HG03342 (cell line): ENCODE results near the gene GRIA4.
A peak's percentile ranks its signal among the peaks of the same experiment; 100 is the strongest.

ENCODE experiments used
- ATAC-seq: cut with Tn5 transposase; IDR thresholded peaks from one replicate; pipeline ENCODE4 v1.9.1; 2021; ENCODE audit warnings: mild to moderate bottlenecking, moderate library complexity; ENCODE audit not compliant: unreplicated experiment

The GRIA4 gene

GRCh38 chr11:105911454-105911853 is 301.6 kb downstream of the GRIA4 start:
- no peak for ATAC-seq

DNA sequence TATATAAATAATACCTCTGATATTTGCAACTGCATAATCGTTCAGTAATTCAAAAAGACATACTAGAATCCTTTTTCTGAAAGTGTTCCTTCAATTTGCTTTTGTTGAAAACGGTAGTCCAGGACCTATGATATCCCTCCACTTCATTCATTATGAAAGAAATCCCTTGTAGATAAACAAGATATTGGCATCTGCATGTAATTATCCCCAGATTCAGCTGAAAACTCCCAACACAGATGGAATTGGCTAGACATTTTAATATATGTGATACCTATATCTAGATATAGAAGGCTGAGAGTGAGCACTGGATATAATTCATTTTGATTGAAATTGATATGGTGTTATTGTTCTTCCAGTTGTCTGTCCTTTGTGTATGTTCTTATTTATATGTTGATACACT is 302.8 kb downstream of the GRIA4 start:
- no peak for ATAC-seq

DNA sequence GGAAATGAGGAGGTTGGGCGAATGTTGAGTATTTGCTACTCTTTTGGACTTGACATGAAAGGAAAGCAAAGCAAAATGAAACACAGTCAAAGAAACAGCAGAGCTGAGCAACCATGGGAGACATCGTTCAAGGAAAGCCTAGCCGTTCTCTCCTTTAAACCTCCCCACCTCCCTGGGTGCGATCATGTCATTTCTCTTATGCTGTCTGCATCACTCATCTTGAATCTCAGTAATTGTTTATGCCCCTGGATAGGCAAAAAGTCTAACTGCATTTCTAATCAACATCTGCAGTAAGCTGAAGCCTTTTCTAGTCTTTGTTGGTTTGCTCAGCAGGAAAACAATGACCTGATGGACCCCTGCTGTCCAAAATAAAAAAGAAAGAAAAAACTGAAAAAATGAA is 305.1 kb downstream of the GRIA4 start:
- ATAC-seq = no peak

GRCh38 chr11:105918039-105918438 is 308.2 kb downstream of the GRIA4 start:
- no peak for ATAC-seq

DNA sequence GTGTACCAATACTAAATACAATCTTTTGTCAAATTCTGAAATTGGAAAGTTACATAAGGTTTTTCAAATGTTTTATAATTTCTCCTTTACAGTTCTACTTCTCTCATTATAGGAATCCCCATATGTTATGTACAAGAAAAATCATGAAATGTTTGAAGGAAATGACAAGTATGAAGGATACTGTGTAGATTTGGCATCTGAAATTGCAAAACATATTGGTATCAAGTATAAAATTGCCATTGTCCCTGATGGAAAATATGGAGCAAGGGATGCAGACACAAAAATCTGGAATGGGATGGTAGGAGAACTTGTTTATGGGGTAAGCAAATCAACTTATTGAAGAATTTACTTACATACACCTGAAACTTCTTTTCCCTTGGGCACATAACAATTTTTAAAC is 308.7 kb downstream of the GRIA4 start:
- no peak for ATAC-seq

DNA sequence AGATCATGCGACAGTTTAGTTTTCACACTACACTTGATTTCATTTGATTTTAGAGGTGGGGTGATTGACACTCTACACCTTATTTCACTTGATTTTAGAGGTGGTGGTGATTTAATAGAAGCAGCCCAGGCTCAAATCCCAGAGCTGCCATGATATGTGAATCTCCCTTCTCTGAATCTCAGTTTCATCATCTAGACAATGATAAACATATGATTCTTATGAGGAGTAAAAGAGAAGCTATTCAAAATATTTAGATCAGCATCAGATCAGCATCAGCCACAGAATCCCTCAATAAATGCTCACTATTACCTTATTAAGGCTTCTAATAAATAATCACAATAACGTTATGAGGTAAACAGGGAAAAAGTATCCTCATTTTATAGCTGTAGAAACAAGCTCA is 313.4 kb downstream of the GRIA4 start:
- no peak for ATAC-seq

GRCh38 chr11:105923807-105924206 is 313.9 kb downstream of the GRIA4 start:
- no peak for ATAC-seq

DNA sequence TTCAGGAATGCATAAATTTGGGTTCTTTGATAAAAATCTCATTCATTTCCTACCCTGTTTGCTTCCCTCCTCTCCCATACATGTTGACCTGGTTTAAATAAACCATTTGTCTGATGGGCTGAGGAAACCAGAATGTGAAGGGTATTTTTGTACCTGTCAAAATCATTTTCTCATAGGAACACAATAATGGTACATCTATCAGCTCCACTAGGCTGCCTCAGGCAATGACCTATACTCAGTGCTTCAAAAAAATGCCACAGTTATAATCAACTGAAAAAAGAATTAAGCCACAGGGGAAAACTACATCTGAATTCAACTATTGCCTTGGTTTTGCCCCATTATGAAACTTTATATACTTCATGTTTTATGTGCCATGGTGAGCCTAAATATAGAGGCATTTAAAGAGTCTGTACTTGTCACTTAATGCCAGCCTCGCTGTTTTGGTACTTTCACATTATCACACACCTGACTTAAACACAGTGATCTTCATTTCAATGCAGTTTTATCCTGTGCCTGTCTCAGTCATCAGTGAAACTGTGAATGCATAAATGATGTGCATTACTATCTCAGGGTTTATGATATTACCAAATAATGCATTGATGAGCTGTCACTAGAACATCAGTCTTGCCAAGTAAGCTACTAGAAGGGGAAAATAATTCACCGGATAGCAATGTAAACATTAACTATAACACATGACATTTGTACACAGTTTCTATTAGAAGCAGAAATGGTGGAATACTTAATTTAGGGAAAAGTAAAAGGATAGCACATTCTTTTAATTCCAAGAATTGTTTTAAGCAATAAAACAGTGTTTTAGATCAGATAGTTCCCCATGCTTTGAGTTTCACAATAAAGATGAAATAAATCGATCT is 319.4 kb downstream of the GRIA4 start:
- ATAC-seq = no peak

DNA sequence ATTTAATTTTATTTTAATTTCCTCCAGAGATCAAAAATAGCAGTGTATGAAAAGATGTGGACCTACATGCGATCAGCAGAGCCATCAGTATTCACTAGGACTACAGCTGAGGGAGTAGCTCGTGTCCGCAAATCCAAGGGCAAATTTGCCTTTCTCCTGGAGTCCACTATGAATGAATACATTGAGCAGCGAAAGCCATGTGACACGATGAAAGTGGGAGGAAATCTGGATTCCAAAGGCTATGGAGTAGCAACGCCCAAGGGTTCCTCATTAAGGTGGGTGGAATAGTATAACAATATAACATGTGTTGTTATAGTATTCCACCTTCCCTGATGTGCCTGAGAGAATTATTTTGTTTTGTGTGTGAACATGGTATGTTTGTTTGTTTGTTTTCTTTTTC is 323.8 kb downstream of the GRIA4 start:
- no peak for ATAC-seq

- no peak for ATAC-seq
These were observed 325.9 kb downstream of the GRIA4 start for GRCh38 chr11:105935791-105936190.

- ATAC-seq = peak; percentile 75
These were observed 327.5 kb downstream of the GRIA4 start for GRCh38 chr11:105937331-105937730.

- ATAC-seq = peak; percentile 43
These were observed 327.9 kb downstream of the GRIA4 start for GRCh38 chr11:105937738-105938137.

DNA sequence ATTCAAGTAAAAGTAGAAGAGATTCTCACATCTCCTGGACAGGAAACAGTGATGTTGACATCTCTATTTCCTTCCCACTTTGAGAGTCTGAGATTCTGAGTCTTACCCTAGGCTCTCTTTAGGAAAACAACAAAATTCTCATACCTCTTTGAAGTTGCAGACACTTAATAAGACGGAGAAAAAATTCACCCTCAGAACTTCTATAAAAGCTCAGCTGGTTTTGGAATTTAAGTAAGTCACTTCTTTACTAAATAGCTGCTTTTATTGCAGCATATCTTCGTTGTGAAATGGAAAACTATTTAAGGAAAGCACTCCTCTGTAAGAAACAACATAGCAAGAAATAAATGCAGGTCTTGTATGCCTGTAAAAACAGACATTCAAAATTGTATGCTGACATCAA is 333.0 kb downstream of the GRIA4 start:
- ATAC-seq = no peak

DNA sequence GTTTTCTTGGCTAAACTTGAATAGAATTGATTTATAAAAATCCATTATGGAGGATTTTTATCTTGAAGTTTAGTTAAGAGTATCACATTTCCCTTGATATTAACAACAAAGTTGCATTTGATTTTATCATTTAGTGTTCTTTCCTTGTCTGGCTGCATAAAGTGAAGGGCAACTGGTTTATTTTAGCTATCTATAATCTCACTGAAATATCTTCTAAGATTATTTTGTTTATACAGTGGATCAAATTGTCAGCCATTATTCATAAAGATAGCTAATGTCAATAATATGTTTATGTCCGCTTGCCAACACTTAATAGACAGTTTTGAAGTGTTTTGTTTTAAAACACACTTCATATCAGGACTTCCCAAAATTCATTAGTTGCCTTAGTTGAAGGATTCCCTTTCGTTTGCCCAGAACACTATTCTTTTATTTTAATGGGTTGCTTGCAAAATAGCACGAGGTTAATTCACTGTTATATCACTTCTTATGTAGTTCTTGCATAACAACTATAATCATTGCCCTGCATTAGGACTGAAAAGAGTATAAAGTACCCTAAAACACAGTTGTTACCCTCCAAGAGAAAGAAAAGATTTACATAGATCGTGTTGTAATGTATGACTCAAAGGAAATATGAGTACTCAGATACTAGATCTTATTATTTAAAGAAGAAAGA is 339.2 kb downstream of the GRIA4 start:
- no peak for ATAC-seq

- ATAC-seq = no peak
These were observed 344.0 kb downstream of the GRIA4 start for GRCh38 chr11:105953886-105954285.

DNA sequence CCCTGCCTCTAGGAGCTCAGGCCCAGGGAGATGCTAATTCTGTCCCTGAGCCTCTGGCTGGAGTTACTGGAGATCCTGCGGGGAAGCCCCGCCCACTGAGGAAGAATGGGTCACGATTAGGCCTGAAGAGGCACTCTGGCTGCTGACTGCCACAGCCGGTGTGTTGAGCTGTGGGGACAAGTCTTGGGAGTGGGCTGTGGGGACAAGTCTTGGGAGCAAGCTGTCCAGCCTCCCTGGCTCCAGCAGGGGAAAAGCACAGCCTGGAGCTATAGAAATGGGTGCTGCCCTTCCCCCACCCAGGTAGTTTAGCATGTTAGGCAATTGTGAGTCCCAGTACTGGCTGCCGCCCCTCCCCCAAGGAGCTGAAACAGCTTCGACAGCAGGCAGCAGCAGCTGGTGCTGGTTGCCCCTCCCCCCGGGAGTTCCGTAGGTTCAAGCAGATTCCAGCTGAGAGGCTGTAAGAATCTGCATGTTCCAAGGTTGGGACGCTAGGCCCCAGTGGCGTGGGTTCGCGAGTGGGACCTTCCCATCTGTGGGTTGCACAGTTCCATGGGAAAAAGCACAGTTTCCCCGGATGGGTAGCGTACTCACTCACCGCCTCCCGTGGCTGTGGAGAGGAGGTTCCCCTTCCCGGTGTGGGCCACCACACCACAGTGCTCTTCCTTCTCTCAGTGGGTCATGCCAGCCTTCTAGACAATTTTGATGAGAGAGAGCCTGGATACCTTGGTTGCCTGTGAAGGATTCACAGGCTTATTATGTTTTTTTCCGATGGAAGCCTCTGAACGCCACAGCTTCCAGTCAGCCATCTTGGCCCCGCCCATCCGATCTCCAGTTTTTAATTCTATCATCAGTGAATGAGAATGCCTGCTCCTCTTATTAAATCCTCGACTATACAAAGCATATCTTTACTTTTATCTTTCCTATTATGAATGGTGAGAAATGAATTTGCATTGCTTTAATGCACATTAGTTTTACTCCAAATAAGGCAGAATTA is 350.7 kb downstream of the GRIA4 start:
- no peak for ATAC-seq

DNA sequence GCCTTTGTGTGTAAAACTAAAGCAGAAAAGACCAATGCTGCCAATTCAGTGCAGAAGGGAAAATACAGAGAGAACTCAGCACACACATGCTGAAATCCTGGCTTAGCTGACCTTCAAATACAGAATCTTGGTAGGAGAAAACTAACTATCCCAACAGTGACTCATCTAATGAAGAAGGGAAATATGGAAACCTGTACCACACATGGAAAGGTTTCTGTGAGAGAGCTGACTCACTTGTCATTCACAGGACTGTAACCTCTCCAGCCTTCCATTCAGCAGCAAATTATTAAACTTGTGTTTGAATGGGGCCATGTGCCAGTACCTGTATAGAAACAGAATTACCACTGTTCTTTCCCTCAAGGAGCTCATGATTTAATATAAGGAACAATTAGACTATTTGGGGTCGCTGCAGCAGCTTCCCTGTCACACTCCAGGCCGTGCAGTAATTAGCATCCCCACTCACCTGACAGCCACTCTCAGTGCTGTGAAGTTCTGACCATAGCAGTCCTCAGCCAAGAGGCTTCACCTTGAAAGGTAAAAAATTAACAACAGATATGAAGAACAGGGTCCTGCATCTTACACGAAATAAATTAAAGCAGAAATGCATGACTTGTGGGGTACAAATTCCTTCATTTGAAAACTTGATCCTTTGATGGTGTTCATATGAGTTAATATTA is 358.3 kb downstream of the GRIA4 start:
- ATAC-seq = no peak

GRCh38 chr11:105969756-105970155 is 359.9 kb downstream of the GRIA4 start:
- ATAC-seq = no peak

DNA sequence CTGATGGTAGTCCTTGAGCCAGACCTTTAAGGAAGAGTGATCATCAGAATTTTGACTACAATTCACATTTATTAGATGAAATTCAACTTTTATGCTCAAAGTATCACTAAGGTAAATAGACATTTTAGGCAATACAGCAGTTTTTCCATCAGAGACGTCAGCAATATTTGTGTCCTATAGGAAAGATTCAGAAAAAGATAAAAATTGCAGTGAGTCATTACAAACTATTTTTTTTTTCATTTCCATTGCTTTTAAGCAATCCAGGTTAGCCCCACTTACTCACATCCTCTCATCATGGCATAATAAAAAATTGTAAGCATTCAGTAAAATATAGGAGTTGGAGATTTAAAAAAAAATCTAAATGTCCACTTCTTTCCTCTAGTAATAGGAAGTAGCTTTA is 365.3 kb downstream of the GRIA4 start:
- no peak for ATAC-seq

- ATAC-seq = no peak
These were observed 370.3 kb downstream of the GRIA4 start for GRCh38 chr11:105979997-105980703.
